ENCODE measurements around the gene ZSCAN16.

DNA sequence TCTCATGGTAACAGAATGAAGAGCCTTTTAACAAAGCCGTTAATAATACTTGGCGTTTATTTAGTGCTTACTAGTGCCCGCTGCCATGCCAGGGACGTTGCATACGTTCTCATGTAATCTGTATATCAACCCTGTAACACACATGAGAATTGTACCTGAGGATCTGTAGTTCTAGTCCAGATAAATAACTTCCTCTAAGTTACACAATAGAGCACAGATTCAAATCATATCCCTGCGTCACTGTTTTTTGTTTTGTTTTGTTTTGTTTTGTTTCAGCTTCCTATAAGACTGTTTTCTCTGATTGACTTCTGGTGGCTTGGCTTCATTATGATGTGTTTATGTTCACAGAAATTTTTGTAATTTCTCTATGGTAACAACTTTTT is 553 bp downstream of the ZSCAN16 start:
- TF ChIP-seq POLR2A (IDR thresholded peaks at IDR 0.05), result no peak
- TF ChIP-seq, protein P1, sequence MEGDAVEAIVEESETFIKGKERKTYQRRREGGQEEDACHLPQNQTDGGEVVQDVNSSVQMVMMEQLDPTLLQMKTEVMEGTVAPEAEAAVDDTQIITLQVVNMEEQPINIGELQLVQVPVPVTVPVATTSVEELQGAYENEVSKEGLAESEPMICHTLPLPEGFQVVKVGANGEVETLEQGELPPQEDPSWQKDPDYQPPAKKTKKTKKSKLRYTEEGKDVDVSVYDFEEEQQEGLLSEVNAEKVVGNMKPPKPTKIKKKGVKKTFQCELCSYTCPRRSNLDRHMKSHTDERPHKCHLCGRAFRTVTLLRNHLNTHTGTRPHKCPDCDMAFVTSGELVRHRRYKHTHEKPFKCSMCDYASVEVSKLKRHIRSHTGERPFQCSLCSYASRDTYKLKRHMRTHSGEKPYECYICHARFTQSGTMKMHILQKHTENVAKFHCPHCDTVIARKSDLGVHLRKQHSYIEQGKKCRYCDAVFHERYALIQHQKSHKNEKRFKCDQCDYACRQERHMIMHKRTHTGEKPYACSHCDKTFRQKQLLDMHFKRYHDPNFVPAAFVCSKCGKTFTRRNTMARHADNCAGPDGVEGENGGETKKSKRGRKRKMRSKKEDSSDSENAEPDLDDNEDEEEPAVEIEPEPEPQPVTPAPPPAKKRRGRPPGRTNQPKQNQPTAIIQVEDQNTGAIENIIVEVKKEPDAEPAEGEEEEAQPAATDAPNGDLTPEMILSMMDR (IDR thresholded peaks at IDR 0.05), result no peak
